Muscle of leg (tissue), 16 donors: ENCODE measurements around the gene RNF213. TPM values are rescaled to one million over a fixed set of nuclear protein-coding genes. Genes with fewer than 3 reads are reported as not detected.

Experiments
- DNase-seq: peaks from one replicate; pipeline ENCODE4 v3.0.0; 2013
- H3K27ac ChIP-seq: one replicate; pipeline ENCODE4 v1.5.1; 2013; ENCODE audit warnings: mild to moderate bottlenecking, low read length, control low read depth
- H3K27me3 ChIP-seq: one replicate; pipeline ENCODE4 v1.6.1; 2013; ENCODE audit warnings: low read length; ENCODE audit not compliant: control insufficient read depth, insufficient read depth
- H3K36me3 ChIP-seq: one replicate; pipeline ENCODE4 v1.6.1; 2013; ENCODE audit warnings: low read length; ENCODE audit not compliant: control insufficient read depth, insufficient read depth
- H3K4me1 ChIP-seq: one replicate; pipeline ENCODE4 v1.6.1; 2013; ENCODE audit warnings: low read length; ENCODE audit not compliant: control insufficient read depth, insufficient read depth
- H3K4me3 ChIP-seq: one replicate; pipeline ENCODE4 v1.5.1; 2013; ENCODE audit warnings: low read length, control low read depth
- H3K9me3 ChIP-seq: replicated peaks from 2 replicates; pipeline ENCODE4 v1.6.1; 2013; ENCODE audit warnings: low read depth, low read length; ENCODE audit not compliant: control insufficient read depth
- WGBS: methylation state at CpG from one replicate; pipeline ENCODE4 v1.1.5; 2013; ENCODE audit warnings: missing lambda C conversion rate; ENCODE audit not compliant: insufficient coverage; 5-methylcytosine and 5-hydroxymethylcytosine counted together
- long read RNA-seq, 11 donors: transcript quantifications; one replicate each; lab custom pipeline, GENCODE V29; 2026
- polyA plus RNA-seq, 8 donors: library from polyadenylated mRNA; unstranded; fragments of 120-200 nt; gene quantifications; one replicate each; pipeline versions ENCODE4 v1.2.1 to v1.2.3, GENCODE V29; 2013; ENCODE audit warnings: inconsistent platforms in 1 of 8, low replicate concordance in 1 of 8; ENCODE audit not compliant: insufficient read length in 8 of 8, insufficient read depth in 1 of 8
- total RNA-seq: library from RNA; stranded (reverse); fragments of 120-200 nt; gene quantifications from one replicate; pipeline ENCODE4 v1.2.4, GENCODE V29; 2013

RNF213 gene
- total RNA-seq: 37.0 TPM
- polyA plus RNA-seq: 10 to 100 TPM; 23.0 to 43.0 (median 31.8) TPM
- long read RNA-seq, donor 1, partial matches to known transcripts: 9 of 10 reads
- long read RNA-seq, donor 1, other reads (novel, unspliced or antisense): 0 of 10 reads
- long read RNA-seq, donor 2: 0 reads
- long read RNA-seq, donor 3, partial matches to known transcripts: 6 of 7 reads
- long read RNA-seq, donor 3, other reads (novel, unspliced or antisense): 0 of 7 reads
- long read RNA-seq, donor 4, full-length matches to known transcripts: 2 of 2 reads
- long read RNA-seq, donor 4, partial matches to known transcripts: 0 of 2 reads
- long read RNA-seq, donor 4, other reads (novel, unspliced or antisense): 0 of 2 reads
- long read RNA-seq, donor 5: 0 reads
- long read RNA-seq, donor 6: 0 reads
- long read RNA-seq, donor 7: 0 reads
- long read RNA-seq, donor 8, partial matches to known transcripts: 0 of 1 reads
- long read RNA-seq, donor 8, other reads (novel, unspliced or antisense): 0 of 1 reads
- long read RNA-seq, donor 9: 0 reads
- long read RNA-seq, donor 10, full-length matches to known transcripts: 2 of 19 reads
- long read RNA-seq, donor 10, partial matches to known transcripts: 17 of 19 reads
- long read RNA-seq, donor 10, other reads (novel, unspliced or antisense): 0 of 19 reads
- long read RNA-seq, donor 11: 0 reads

- peak; percentile 49 for DNase-seq
- peak within 1 kb of the TSS; percentile 92 for H3K27ac ChIP-seq
- peak within 1 kb of the TSS; percentile 81 for H3K4me3 ChIP-seq
- WGBS: under 1% methylated on average over 49 of the region's 54 CpGs
- peaks cover 2% of the 10 kb centered on the region for H3K27me3 ChIP-seq
- H3K36me3 ChIP-seq: peaks cover 7% of the 10 kb centered on the region
- no peaks in the 10 kb centered on the region for H3K9me3 ChIP-seq
- H3K4me1 ChIP-seq: peaks cover 41% of the 10 kb centered on the region
These were observed at the start of gene RNF213 for GRCh38 chr17:80260791-80261158. Gene RNF213, plus strand, starts transcription at chr17:80260852. Its CDS starts 2,830 bp downstream, at chr17:80263682.

GRCh38 chr17:80212109-80212508 is 48.5 kb upstream of the RNF213 start:
- Histone ChIP-seq H3K36me3 (peaks cover 69% of the 10 kb centered on the region), H3K4me1 (no peaks in the 10 kb centered on the region), H3K27ac (no peak overlapping the region), H3K27me3 (no peaks in the 10 kb centered on the region), H3K4me3 (no peak overlapping the region), H3K9me3 (no peaks in the 10 kb centered on the region)
- DNase-seq: no peak
- 91% methylated on average over 21 of the region's 22 CpGs for WGBS

- H3K36me3 ChIP-seq: peaks cover 69% of the 10 kb centered on the region
- no peaks in the 10 kb centered on the region for H3K4me1 ChIP-seq
- DNase-seq: no peak
- no peaks in the 10 kb centered on the region for H3K27me3 ChIP-seq
- no peak overlapping the region for H3K27ac ChIP-seq
- no peak overlapping the region for H3K4me3 ChIP-seq
- 89% methylated on average over 9 of the region's 12 CpGs for WGBS
- H3K9me3 ChIP-seq: no peaks in the 10 kb centered on the region
These were observed 48.1 kb upstream of the RNF213 start for GRCh38 chr17:80212511-80212910.

- Histone ChIP-seq H3K9me3 (no peaks in the 10 kb centered on the region), H3K4me3 (no peak overlapping the region), H3K27me3 (no peaks in the 10 kb centered on the region), H3K36me3 (peaks cover 72% of the 10 kb centered on the region), H3K4me1 (no peaks in the 10 kb centered on the region), H3K27ac (no peak overlapping the region)
- DNase-seq: no peak
- WGBS: 90% methylated on average over 18 of the region's 19 CpGs
These were observed 47.5 kb upstream of the RNF213 start for GRCh38 chr17:80212962-80213642.

- 92% methylated on average over 17 of the region's 17 CpGs for WGBS
- DNase-seq: no peak
- peaks cover 73% of the 10 kb centered on the region for H3K36me3 ChIP-seq
- no peaks in the 10 kb centered on the region for H3K27me3 ChIP-seq
- no peaks in the 10 kb centered on the region for H3K4me1 ChIP-seq
- no peaks in the 10 kb centered on the region for H3K9me3 ChIP-seq
- no peak overlapping the region for H3K4me3 ChIP-seq
- no peak overlapping the region for H3K27ac ChIP-seq
These were observed 47.0 kb upstream of the RNF213 start for GRCh38 chr17:80213643-80213975.

- WGBS: 90% methylated on average over 47 of the region's 48 CpGs
- no peak overlapping the region for H3K27ac ChIP-seq
- H3K36me3 ChIP-seq: peaks cover 67% of the 10 kb centered on the region
- DNase-seq: no peak
- no peaks in the 10 kb centered on the region for H3K27me3 ChIP-seq
- no peaks in the 10 kb centered on the region for H3K9me3 ChIP-seq
- peaks cover 2% of the 10 kb centered on the region for H3K4me1 ChIP-seq
- H3K4me3 ChIP-seq: no peak overlapping the region
These were observed 46.4 kb upstream of the RNF213 start for GRCh38 chr17:80214012-80214877.

GRCh38 chr17:80214878-80215210 is 45.8 kb upstream of the RNF213 start:
- H3K27ac ChIP-seq: no peak overlapping the region
- WGBS: 89% methylated on average over 16 of the region's 17 CpGs
- no peak for DNase-seq
- H3K4me3 ChIP-seq: no peak overlapping the region
- no peaks in the 10 kb centered on the region for H3K9me3 ChIP-seq
- H3K36me3 ChIP-seq: peaks cover 61% of the 10 kb centered on the region
- no peaks in the 10 kb centered on the region for H3K27me3 ChIP-seq
- peaks cover 8% of the 10 kb centered on the region for H3K4me1 ChIP-seq

- H3K27me3 ChIP-seq: no peaks in the 10 kb centered on the region
- H3K4me3 ChIP-seq: no peak overlapping the region
- no peak for DNase-seq
- peaks cover 20% of the 10 kb centered on the region for H3K4me1 ChIP-seq
- WGBS: 93% methylated on average over 30 of the region's 40 CpGs
- no peak overlapping the region for H3K27ac ChIP-seq
- no peaks in the 10 kb centered on the region for H3K9me3 ChIP-seq
- peaks cover 41% of the 10 kb centered on the region for H3K36me3 ChIP-seq
These were observed 43.9 kb upstream of the RNF213 start for GRCh38 chr17:80216473-80217456.
